ENCODE data around the gene FEV. TPM values are rescaled to one million over a fixed set of nuclear protein-coding genes. Genes with fewer than 3 reads are reported as not detected.
A peak's percentile ranks its signal among the peaks of the same experiment; 100 is the strongest.

Gene FEV
- total RNA-seq (2014; rRNA removed; shearing (Covaris generic)) = not detected in 2 replicates

DNA sequence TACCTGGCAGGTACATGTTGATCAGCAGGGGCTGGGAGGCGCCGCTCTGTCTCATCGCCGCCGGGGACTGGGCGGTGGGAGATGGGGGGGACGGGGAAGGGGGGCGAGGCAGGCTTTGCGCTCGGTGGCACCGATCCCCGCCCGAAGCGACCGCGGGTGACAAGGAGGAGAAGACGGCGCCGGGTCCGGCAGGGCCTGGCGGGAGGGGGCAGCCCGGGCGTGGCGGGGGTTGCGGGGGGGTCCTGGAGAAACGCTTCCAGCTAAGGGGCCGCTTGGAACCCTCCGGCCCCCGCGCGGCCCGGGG lies at the start of gene FEV:
Gene FEV, minus strand, starts transcription at position 164 of the 304 bp plus-strand sequence. Its CDS starts 109 bp downstream, at position 55.
- no peak for DNase-seq (ENCODE audit: low read depth)

DNA sequence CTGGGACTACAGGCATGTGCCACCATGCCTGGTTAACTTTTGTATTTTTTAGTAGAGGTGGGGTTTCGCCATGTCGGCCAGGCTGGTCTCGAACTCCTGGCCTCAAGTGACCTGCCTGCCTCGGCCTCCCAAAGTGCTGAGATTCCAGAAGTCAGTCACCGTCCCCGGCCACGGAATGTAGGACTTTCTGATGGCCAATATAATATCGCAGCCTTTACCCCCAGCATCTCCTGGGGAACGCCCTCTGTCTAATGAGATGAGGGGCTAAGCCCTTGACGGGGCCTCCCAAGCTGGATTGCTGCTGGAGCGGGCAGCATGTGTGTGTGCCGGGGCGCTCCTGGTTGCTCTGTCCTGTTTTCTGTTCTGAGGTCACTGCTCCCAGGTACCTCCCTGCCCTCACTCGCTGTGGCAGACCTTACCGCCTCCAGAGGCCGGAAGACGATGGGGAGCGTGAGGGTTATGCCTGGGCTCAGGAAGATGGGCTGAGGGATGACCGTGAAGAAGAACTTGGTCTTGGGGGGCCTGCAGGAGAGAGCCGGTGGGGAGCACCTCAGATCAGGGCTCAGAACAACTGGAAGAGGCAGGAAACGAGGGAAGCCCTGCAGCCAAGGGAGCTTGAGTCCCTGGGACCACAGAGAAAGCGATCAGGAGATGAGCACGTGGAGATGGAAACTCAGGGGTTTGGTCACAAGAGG lies 47.2 kb upstream of the FEV start:
- no peak for DNase-seq (ENCODE audit: low read depth)

DNA sequence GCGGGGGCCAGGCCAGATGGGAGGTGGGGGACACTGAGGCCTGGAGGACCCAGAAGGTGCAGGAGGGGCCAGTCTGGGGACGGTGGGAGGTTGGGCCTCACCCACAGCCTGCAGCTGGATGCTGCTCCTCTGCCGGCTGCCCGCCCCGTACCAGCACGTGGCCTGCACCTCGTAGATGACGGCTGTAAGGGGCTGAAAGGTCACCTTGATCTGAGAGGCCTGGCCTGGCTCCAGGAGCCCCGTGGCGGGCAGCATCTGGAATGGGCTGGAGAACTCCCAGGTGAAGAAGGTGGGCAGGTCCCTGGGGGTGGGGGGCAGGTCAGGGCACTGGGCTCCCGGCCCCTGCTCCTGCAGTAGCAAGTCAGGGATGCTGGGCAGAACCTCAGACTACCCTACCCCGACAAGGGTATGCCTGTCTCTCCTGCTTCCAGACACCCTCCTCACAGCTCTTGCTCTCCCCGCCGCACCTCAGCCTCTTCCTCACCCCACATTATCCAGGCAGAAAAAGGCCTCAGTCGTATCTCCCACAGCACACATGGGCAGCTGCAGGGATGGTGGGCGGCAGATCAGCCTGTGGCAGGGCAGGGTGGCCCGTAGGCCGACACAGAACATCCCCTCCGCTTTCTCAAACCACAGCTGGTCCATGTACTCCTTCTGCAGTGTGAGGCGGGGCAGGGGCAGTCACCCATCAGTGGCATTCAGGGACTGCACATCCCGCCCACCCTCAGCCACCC lies 46.2 kb upstream of the FEV start:
- no peak for DNase-seq (ENCODE audit: low read depth)

DNA sequence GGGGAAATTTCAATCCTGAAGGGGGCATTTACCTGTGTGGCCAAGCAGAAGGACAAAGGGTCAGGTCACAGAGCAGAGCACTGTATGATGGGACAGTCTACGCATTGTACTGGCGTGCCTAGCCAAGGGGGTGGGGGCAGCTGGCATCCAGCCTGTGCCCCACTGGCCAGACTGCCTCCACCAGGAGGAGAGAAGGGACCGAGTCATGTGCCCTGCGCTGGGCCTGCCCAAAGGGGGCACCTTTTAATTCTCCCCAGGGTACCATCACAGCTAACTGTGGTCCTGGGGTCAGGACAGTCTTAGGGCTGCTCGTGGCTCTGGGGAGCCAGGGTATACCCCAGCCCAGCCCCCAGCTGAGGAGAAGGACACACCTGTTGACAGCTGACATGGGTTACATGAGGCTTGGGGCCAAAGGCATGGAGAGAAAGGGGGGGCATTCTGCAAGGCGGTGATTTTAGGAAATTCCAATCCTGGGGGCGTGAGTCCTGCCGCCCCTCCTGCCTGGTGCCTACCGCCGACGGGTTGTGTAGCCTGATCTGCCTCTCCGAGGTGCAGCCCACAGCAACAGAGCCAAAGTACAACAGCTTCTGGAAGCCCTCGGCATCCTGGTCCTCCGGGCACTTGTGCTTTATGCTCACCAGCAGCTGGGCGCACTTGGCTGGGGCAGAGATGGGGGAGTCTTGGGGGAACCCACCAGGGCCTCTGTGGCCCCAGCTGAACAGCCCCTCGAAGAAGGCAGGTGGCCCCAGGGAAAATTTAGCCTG lies 45.4 kb upstream of the FEV start:
- no peak for DNase-seq (ENCODE audit: low read depth)

DNA sequence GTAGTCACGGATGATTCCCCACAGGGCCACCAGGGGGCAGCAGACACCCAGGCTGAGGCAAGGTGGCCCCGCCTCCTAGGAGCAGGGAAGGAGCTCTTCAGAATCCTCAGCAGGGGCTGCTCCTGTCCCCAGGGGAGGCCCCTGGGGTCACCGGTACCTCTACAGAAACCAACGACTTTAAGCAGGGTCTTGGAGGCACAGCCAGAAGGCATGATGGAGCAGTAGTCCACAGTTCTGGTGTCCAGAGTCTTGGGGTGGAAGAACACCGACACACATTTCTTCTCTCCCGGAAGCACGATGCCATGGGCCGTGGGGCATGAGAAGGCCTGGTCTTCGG lies 44.8 kb upstream of the FEV start:
- peak; percentile 70 for DNase-seq (ENCODE audit: low read depth)

DNA sequence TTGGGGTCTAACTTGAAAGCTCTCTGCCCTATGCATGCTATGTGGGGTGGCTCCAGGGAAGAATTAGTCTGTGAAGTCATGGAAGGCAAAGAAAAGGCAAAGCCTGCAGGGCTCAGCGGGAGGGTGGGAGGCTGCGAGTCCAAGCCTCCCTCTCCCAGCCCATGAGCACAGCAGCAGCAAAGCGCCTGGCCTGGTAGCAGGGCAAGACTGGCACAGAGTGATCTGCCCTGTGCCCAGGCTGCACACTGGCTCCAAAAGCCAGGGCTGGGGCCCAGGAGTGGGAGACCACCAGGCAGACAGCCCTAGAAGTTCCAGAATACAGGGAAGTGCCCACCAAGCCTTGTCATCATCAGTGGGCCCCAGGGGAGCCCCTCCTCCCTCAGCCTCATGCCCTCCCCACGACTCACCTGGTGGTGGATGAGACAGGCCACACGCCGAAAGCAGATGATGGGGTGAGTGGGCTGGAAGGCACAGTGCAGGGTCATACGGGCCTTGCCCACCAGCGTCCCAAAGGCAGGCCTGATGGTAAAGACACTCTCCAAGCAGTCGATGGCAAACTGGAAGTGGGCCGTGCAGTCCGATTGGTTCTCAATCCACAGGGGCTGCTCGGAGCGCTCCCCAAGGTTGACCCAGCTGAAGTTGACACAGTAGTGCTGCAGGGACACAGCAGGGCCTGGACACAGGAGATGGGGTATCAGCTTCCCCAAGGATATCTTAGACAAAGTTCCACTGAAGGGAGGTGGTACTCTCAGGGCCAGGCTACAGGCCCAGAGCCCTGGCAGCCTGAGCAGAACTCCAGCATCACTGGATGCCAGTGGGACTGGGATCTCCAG lies 44.2 kb upstream of the FEV start:
- no peak for DNase-seq (ENCODE audit: low read depth)

DNA sequence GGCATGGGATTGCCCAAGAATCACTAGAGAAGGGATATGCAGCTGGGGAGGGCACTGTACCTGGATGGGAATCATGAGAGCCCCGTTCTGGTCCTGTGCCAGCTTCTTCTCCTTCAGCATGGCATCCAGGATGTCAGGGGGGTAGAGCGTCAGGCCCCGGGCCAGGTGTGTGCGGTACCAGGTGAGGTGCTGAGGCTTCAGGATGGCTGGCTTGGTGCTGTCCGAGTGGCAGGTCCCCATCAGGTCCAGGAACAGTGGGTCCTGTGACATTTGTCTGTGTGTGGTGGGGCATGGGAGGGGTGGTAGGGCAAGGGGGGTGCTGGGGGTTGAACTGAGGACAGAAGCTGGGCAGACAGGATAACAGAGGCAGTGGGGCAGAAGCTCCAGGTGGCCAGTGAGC lies 43.2 kb upstream of the FEV start:
- no peak for DNase-seq (ENCODE audit: low read depth)

DNA sequence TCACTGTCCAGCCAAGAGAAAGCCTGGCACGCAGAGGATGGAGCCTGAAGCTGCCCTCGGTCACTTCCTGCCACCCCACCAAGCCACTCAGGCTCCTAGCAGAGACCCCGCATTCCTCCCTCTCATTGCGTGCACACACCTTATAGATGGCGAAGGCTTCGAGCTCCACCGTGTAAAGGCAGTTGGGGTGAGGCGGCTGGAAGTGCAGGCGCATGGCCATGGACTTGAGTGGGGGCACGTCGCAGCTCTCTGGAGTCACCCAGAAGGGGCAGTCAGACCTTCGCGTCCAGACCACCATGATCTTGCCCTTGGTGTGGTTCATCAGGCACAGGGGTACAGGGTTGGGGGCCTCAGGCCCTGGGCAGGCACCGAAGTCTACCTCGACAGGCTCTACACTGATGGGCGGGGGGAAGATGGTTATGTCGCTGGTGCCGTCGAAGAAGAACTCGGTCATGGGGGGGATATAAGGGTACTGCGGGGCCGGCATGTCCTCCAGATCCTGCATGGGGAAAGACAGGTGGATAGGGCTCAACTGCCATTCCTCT lies 42.6 kb upstream of the FEV start:
- DNase-seq (ENCODE audit: low read depth) = no peak

DNA sequence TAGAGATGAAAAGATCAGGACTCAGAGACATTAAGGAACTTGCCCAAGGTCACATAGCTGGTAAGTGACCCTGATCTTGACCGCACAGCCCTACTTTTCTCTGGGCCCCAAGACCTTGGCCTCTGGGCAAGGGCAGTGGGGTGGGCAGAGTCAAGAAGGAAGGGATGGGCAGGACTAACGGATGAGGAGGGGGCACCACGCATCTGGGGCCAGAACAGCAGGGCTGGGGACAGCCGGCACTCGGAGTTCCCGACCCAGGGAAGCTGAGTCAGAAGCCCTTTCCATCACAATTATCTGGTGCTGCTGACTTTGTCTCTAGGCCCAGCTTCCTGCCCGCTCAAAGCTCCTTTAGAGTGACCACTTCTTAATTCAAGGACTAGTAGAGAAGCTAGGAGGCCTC lies 42.0 kb upstream of the FEV start:
- DNase-seq (ENCODE audit: low read depth) = no peak

DNA sequence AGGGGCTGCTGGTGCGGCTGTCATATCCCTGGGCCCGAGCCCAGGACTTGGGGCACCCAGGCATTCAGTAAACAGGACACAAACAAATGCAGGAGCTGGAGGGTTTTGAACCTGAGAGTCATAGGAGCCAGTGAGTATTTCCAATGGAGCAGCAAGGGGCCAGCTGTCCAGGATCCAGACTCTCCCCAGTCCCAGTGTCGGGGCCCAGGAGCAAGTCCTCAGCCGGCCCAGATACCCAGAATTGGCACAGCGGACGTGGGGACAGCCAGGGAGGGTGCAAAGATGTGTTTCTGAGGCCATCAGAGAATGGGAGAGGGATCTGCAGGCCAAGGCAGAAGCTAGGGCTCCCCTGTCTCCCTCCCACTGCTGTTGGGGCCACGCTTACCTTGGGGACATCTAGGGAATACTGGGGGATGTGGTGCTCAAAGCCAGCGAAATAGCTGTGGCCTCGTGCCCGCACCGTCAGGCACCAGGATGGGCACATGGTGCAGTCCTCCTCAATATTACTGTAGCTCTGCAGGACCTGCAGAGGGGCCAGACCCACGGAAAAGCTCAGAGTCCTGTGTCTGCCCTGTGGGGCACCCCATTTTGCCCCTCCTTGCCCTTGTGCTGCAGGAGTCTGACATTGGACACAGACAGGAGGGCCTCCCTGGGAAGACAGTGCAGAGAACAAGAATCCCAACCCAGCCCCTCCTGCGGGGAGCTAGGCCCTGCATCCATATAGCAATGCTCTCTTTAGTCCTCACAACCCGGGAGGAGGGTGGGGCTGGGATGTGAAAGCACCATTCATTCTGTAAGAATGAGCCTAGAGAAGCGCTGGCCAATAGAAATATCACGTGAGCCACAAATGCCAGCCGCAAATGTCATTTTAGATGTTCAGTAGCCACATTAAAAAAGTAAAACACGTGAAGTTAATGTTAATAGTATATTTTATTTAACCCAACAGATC lies 40.9 kb upstream of the FEV start:
- DNase-seq (ENCODE audit: low read depth) = no peak

DNA sequence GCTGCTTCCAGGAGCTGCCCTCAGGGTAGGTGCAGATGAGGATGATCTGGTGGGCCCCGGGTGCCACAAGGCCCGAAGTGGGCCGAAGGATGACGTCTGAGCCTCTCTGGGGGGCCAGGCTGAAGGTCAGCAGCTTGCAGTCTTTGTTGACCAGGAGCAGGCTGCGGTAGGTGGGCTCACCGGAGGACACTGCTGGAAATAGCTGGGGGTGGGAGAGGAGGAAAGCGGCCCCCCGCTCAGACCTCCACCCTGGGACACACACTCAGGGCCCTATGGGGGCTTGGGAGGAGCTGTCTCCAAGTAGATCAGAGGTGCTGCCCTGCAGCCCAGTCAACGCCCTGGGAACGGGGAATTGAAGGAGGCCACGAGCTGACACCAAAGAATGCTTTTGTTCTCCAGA lies 39.1 kb upstream of the FEV start:
- DNase-seq (ENCODE audit: low read depth) = no peak

DNA sequence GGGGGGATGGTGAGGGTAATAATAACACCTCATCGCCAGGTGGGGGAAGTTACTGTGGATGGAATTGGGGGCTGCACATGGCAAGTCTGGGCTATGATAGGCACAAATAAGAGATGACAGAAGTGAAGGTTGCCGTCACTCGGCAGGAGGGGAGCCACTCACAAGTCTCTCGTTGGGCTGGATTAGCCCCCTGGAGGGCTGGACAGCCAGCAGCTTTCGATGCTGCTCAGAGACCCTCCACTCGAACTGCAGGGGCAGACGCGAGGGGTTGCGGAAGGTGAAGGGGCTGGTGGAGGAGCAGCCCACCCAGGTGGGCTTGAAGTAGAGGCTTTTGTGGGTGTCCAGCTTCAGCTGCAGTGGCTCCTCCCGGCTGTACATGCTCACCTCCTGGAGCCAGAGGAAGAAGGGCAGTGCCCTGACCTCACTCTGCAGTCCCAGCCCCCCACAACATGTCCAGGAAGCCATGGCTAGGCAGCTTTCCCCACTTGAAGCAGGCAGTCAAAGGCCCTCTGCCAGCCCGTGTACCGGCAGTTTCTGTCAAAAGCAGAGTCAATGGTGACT lies 38.1 kb upstream of the FEV start:
- DNase-seq (ENCODE audit: low read depth) = no peak

DNA sequence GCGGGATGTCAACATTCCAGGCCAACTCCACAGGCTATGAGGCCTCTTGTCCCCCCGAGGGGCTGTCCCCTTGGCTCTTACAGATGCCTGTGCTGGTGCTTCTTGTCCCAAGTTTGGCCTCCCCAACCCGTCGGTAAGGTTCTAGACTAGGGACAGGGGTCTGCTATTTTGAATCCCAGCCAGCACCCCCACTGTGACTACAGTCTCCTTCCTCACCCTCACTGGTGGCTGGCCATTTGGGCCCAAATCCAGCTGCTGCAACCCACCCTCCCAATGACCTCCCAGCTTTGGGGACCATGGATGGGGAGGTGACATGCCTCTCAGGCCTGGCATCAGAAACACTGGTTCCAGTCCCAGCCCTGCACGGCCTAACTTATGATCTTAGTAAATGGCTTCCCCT lies 37.6 kb upstream of the FEV start:
- DNase-seq (ENCODE audit: low read depth) = no peak

DNA sequence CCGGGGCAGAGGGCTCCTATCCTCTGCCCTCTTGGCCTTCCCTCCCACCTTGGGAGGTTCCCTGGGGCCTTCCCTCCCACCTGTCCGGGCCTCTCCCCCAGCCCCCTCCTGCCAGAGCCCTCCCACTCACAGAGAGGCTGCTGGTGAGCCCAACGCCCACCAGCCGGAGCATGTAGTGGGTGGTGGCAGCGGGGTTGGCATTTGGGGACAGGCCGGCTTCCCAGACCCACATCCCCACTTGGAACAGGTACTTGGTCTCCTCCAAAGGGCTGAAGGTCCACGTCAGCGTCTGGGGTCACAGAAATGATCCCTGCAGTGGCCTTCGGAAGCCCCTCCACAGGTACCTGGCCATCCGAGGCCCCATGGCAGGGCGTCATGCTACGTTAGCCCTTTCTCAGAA lies 37.1 kb upstream of the FEV start:
- DNase-seq (ENCODE audit: low read depth) = no peak

DNA sequence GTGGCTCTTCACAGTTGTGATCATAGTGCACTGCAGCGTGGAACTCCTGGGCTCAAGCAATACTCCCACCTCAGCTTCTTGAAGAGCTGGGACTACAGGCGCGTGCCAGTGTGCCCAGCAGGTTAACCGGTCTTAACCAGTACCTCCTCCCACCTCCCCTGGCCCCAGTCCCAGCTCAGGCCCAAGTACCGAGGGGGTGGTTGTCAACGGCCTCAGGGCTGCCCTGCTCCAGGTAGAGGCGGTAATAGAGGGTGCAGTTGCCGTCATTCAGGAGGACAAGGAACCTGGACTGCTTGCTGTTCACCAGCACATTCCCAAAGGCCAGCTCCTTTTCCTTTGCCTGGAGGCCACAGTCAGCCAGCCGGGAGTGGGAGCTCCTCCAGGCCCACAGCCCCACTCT lies 36.6 kb upstream of the FEV start:
- no peak for DNase-seq (ENCODE audit: low read depth)

DNA sequence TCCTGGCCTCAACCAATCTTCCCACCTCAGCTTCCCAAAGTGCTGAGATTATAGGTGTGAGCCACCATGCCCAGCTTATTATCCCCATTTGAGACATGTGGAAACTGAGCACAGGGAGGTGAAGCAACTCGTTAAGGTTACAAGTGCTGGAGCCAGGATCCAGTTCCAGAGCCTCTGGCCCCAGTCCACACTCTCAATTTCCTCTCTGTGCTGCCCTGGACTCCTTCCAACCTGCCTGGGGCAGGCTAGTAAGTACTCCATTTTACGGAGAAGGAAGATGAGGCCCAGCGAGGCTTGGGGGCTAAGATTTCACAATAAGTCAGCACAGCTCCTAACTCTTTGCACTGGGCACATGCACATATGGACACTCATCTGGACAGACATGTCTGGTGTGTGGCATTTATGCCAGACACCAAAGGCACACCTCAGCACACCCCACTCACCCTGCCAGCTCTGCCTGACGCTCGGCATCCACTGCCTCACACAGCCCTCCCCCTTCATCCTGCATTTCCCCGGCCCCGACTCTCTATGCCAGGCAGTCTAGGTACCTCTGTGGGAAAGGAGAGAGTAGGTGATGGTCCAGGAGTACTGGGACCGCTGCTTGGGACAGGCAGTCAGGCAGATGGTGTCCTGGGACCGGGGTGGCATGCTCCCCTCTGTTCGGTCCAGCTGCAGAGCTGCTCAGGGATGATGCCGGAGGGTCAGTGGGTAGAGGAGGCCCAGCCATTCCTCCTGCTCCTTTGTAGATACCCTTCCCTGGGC lies 35.8 kb upstream of the FEV start:
- DNase-seq (ENCODE audit: low read depth) = peak; percentile 19

DNA sequence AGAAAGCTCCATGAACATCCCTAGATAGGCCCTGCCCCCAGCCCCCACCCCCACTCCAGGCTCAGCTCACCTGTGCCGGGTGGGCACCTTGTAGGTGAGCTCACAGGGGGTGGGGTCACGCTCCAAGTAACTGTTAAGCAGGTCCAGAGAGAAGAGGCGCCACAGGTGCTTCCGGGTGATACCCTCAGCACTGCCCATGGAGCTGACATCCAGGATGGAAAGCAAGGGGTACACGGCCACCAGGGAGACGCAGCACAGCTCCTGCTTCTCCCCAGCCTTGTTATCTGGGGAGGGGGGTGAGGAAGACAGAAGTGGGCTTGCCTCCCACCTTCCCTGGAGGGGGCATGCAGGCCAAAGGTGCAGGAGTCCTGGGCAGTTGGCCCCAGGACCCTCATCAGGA lies 34.5 kb upstream of the FEV start:
- no peak for DNase-seq (ENCODE audit: low read depth)

DNA sequence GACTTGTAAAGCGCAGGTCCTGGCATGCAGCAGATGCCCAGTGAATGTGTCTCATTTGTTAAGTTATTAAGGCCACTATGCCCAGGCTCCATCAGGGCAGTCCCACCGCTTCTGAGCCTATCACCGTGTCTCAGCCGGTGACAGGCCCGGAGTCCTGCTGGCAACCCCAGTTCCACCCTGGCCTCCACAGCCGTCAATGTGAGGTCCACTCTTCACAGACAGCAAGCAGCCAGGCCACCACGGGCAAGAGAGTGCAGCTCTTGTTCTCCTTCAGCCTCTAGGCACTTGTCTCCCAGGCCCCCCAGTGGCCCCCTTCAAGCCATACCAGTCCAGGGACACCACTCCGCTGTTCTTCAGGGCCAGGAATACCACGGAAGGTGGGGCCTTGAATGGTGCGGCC lies 33.7 kb upstream of the FEV start:
- DNase-seq (ENCODE audit: low read depth) = no peak

DNA sequence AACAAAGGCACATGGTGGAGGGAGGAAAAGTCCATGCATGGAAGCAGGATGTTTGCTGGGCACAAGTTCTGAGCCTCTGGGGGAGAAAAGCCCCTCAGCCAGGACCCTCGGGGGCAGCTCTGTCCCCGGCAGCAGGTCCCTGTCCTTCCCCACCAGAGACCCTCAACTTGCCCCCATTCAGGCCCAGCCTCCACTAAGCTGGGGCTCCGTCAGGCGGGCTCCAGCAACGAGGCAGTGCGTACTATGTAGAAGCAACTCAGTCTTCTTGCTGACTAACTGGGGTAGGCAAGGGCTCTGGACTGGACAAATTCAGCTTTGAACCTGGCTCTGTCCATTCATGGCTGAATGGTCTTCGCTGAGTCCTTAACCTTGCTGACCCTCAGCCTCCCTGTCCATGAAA lies 33.3 kb upstream of the FEV start:
- no peak for DNase-seq (ENCODE audit: low read depth)

All from M059J (cell line).